Peyer's patch (tissue), 4 donors: ENCODE measurements around the gene PDK3.

Experiments used
- POLR2A ChIP-seq, 2 donors: fragments of 450-650 bp; IDR thresholded peaks; one replicate each; pipeline ENCODE4 v1.5.1; 2017; ENCODE audit warnings: antibody characterized with exemption in 2 of 2, mild to moderate bottlenecking in 2 of 2, moderate library complexity in 2 of 2
- TF ChIP-seq, protein P1 (sequence below), 6 experiments: fragments of 450-650 bp in 4 of 6; fragments of 200-600 bp in 2 of 6; sonication (generic) in 1 of 6; IDR thresholded peaks; one replicate each; pipeline ENCODE4 v1.5.1; 2017 to 2019; ENCODE audit warnings: antibody characterized with exemption in 6 of 6, mild to moderate bottlenecking in 3 of 6, moderate library complexity in 1 of 6

DNA sequence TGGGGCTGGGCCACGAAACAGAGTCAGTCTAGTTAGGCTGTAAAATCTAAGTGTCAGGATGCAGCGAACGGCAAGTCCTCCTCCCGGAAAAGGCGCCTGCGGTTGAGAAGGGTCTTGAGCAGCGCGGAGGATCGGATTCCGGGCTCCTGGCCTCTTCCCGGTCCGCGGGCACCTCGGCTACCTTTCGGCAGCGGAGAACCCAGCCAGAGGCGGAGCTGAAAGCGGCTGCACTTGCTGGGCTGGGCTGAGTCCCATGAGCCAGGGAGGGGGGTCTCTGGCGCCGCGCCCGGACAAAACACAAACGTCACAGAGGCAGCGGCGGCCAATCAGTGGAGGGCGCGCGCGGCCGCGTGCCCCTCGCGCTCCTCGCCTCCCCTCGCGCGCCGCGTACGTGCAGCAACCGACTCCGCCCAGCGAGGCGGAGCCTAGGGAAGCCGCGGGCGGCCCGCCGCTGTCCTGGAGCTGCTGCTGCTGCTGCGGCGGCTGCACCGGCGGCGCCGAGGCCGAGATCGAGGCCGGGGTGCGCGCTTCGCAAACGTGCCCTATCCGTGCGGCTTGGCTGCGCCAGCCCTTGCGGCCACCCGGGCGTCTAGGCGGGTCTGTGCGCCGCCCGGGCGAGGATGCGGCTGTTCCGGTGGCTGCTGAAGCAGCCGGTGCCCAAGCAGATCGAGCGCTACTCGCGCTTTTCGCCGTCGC lies at the start of gene PDK3:
- peak; percentile 50 to 67 for TF ChIP-seq POLR2A (IDR thresholded peaks at IDR 0.05)
- TF ChIP-seq, protein P1, sequence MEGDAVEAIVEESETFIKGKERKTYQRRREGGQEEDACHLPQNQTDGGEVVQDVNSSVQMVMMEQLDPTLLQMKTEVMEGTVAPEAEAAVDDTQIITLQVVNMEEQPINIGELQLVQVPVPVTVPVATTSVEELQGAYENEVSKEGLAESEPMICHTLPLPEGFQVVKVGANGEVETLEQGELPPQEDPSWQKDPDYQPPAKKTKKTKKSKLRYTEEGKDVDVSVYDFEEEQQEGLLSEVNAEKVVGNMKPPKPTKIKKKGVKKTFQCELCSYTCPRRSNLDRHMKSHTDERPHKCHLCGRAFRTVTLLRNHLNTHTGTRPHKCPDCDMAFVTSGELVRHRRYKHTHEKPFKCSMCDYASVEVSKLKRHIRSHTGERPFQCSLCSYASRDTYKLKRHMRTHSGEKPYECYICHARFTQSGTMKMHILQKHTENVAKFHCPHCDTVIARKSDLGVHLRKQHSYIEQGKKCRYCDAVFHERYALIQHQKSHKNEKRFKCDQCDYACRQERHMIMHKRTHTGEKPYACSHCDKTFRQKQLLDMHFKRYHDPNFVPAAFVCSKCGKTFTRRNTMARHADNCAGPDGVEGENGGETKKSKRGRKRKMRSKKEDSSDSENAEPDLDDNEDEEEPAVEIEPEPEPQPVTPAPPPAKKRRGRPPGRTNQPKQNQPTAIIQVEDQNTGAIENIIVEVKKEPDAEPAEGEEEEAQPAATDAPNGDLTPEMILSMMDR (IDR thresholded peaks at IDR 0.05), result no peak
